ENCODE data around the gene ERF.

Gene ERF

GRCh38 chr19:42199440-42200115, 55.4 kb downstream of the ERF start:
- DNase-seq (ENCODE audit: low read depth): no peak
- H3K4me3 ChIP-seq (ENCODE audit: low read depth, low read length): no peak overlapping the region

GRCh38 chr19:42198676-42199439, 56.1 kb downstream of the ERF start:
- no peak for DNase-seq (ENCODE audit: low read depth)
- no peak overlapping the region for H3K4me3 ChIP-seq (ENCODE audit: low read depth, low read length)

All from skeletal muscle cell (primary cell).